GM13977 (cell line): ENCODE data around the gene PRKCD.

ENCODE experiments used
- DNase-seq: peaks from one replicate; pipeline ENCODE4 v3.0.0; 2012; ENCODE audit warnings: low spot score
- in situ Hi-C: fragments of 300-500 bp; cut with MboI; formaldehyde crosslinking; loops from one replicate; pipeline ENCODE4 v1.12.0; 2022; ENCODE audit warnings: low sequenced_read_pairs, low pct_unique_long_range_greater_than_20kb, mixed read lengths, inconsistent platforms; ENCODE audit not compliant: unreplicated experiment
- TF ChIP-seq, protein P1 (sequence below): IDR thresholded peaks from 2 replicates; pipeline ENCODE4 v1.5.1; 2012; ENCODE audit warnings: mild to moderate bottlenecking, control low read depth; ENCODE audit not compliant: insufficient read depth; ENCODE audit errors: extremely low read depth, missing control alignments

PRKCD gene

DNA sequence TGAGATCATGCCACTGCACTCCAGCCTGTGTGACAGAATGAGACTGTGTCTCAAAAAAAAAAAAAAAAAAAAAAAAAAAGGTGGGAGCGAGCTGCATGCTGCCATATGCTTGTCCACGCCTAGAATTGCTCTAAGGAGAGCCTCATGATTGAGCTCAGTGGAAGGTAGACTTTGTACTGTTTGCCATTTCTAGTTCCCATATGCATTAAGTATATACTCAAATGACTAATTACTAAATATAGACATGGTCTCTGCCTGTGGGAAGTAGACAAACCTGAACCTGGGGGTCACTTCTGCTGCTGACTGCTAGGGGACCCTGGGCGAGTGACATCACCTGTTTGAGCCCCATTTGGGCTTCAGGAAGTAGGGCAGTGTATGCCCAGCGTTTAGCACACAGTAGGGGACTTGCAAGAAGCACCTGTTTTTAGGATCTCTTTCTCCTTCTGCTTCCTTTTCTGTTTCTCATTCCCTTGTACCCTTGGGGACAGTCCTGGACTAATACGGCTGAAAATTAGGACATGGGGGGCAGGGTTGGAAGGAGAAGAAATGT, 27.2 kb downstream of the PRKCD start:
- TF ChIP-seq, protein P1, sequence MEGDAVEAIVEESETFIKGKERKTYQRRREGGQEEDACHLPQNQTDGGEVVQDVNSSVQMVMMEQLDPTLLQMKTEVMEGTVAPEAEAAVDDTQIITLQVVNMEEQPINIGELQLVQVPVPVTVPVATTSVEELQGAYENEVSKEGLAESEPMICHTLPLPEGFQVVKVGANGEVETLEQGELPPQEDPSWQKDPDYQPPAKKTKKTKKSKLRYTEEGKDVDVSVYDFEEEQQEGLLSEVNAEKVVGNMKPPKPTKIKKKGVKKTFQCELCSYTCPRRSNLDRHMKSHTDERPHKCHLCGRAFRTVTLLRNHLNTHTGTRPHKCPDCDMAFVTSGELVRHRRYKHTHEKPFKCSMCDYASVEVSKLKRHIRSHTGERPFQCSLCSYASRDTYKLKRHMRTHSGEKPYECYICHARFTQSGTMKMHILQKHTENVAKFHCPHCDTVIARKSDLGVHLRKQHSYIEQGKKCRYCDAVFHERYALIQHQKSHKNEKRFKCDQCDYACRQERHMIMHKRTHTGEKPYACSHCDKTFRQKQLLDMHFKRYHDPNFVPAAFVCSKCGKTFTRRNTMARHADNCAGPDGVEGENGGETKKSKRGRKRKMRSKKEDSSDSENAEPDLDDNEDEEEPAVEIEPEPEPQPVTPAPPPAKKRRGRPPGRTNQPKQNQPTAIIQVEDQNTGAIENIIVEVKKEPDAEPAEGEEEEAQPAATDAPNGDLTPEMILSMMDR: no peak
- DNase-seq: no peak

DNA sequence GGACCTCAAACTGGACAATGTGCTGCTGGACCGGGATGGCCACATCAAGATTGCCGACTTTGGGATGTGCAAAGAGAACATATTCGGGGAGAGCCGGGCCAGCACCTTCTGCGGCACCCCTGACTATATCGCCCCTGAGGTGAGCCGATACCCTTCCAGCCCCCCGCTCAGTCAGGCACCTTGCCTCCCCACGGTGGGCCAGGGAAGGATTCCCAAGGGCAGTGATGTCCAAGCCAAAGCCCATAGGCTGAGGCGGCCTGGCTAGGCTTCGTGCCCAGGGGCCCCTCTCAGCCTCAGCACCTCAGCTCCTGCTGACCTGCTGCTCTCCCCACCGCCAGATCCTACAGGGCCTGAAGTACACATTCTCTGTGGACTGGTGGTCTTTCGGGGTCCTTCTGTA, 27.7 kb downstream of the PRKCD start:
- no peak for DNase-seq
- in situ Hi-C loops: no loop called here
- TF ChIP-seq, protein P1: no peak

More for the DNA sequence above, 27.2 kb downstream of the PRKCD start:
- in situ Hi-C loops: no loop called here

DNA sequence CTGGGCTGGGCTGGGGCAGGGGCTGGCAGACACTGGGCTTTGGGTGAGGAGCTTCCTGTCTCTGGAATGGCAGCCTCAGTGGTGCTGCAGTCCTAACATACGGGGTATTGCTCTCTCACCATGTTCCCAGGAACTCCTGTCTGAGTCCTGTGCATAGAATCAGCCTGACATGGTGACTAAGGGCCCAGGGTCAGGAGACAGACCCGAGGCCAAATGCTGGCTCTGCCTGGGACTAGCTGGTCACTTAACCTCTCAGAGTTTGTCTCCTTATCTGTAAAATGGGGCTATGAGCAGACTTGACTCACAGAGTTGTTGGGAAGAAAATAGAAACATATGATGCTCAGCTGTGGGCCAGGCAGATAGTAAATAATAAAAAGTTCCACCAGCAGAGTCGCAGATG, 28.3 kb downstream of the PRKCD start:
- TF ChIP-seq, protein P1: no peak
- DNase-seq: no peak
- in situ Hi-C loops: no loop called here

DNA sequence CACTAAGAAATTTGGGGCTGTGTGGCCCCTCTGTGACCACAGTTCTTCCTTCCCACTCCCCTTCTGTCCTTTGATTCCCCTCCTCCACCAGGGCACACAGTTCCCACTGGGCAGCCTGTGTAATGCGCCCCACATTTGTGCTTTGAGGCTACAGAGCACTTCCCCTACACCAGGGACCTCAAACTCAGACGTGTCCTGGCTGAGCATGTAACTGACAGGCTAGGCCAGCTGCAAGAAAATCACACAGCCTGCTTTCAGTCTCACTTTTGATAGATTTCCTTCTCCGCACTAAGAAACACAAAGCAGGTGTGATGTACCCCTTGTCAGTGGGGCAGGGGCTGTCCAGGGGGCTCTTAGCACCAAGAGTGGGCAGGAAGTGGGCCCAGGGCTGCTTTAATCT, 29.6 kb downstream of the PRKCD start:
- in situ Hi-C loops: loop anchor here (5.0 kb wide), 1 partner anchor 58 kb away; the partner anchor contains the start of gene RFT1
- DNase-seq: no peak
- TF ChIP-seq, protein P1: no peak

DNA sequence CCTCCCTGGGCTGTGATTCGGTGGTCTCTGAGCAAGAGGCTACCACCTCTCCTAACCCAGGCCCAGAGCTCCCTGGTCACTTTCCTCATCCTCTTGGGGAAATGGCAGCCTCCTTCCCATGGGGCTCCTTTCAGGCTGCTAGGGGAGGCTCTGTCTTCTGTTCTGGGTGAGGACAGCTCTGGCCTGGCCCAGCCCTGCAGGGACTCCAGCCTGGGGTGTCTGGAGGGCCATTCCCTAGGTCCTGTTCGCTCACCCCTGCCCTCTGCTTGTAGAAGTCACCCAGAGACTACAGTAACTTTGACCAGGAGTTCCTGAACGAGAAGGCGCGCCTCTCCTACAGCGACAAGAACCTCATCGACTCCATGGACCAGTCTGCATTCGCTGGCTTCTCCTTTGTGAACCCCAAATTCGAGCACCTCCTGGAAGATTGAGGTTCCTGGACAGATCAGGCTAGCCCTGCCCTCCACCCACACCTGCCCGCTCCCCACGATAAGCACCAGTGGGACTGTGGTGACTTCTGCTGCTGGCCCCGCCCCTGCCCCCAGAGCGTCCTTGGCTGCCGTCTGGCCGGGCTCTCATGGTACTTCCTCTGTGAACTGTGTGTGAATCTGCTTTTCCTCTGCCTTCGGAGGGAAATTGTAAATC, 30.9 kb downstream of the PRKCD start:
- no peak for DNase-seq
- in situ Hi-C loops: loop anchor here (5.0 kb wide), 1 partner anchor 60 kb away; the partner anchor contains the start of gene RFT1
- TF ChIP-seq, protein P1: no peak

DNA sequence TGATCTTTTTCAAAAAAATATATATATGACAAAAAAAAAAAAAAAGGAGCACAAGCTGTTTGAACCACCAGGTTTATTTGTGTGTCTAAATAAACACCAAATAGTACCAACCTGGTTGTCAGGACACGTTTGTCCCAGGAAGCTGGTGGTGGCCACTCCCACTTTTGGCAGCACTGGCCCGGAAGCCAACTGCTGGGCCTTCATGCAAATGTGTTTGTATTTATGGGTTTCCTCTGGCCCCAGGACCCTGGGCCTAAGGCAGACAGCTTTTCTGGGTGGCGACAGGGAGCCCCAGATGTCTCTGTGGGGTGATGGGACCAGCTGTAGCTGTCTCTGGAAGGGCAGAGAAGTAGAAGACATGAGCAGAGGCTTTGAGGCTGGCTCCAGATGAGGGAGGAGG, 31.6 kb downstream of the PRKCD start:
- no peak for DNase-seq
- in situ Hi-C loops: loop anchor here (5.0 kb wide), 1 partner anchor 60 kb away; the partner anchor contains the start of gene RFT1
- TF ChIP-seq, protein P1: no peak
